GM21381 (cell line): ENCODE measurements around the gene MYLK.

Source experiments
- ATAC-seq: cut with Tn5 transposase; IDR thresholded peaks from one replicate; pipeline ENCODE4 v1.9.1; 2021; ENCODE audit warnings: mild to moderate bottlenecking, moderate library complexity; ENCODE audit not compliant: unreplicated experiment

MYLK gene

DNA sequence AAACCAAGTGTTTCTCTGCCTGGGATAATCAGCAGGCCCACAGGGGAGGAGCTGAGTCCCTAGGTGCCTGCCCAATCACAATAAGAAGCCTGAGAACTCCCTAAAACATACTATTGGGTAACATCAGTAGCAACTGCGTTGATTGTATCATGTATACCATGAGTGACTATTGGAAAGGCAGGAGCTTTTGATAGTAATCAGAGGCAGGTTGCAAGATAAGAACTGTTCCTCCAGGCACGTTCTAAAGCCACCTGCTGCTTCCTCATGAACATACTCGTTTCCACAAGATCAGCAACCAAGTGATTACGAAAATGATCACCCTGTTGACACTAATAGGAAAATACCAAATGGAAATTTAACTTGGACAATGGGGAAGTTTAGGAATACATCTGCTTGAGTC lies 6.7 kb downstream of the MYLK start:
- no peak for ATAC-seq

- no peak for ATAC-seq
Measured at GRCh38 chr3:123876858-123877257, 7.3 kb downstream of the MYLK start.

DNA sequence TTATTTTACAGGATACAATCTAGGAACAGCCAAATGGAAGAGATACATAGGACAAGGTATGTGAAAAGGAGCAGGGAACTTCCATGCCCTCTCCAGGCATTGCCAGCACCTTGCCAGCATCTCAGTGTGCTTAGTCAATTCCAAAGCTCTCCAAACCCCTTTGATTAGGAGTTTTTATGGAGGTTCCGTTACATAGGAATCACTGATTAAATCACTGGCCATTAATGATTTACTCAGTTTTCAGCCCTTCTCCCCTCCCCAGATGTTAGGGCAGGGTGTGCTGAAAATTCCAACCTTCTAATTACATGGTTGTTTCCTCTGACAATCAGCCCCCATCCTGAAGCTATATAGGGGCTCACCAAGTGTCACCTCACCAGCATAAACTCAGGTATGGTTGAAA lies 11.5 kb downstream of the MYLK start:
- no peak for ATAC-seq

DNA sequence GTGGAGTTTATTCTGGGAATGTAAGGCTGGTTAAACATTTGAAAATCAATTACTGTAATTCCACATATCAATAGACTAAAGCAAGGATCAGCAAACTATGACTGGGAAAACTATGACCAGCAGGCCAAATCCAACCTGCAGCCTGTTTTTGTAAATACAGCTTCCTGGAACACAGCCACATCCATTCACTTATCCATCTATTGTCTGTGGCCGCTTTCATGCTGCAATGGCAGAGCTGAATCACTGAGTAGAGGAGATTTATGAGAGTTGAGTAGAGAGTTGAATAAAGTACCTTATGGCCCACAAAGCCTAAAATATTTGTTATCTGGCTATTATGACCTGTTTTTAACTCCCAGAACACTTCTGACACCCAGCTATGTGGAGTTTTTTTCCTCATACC lies 12.2 kb downstream of the MYLK start:
- ATAC-seq: no peak

GRCh38 chr3:123870033-123870432 lies 14.1 kb downstream of the MYLK start:
- ATAC-seq: no peak

- ATAC-seq: no peak
Measured at GRCh38 chr3:123869165-123869564, 15.0 kb downstream of the MYLK start.

GRCh38 chr3:123864706-123865105 lies 19.4 kb downstream of the MYLK start:
- no peak for ATAC-seq

GRCh38 chr3:123862152-123862551 lies 22.0 kb downstream of the MYLK start:
- ATAC-seq: no peak

GRCh38 chr3:123861081-123861836 lies 22.9 kb downstream of the MYLK start:
- ATAC-seq: no peak

DNA sequence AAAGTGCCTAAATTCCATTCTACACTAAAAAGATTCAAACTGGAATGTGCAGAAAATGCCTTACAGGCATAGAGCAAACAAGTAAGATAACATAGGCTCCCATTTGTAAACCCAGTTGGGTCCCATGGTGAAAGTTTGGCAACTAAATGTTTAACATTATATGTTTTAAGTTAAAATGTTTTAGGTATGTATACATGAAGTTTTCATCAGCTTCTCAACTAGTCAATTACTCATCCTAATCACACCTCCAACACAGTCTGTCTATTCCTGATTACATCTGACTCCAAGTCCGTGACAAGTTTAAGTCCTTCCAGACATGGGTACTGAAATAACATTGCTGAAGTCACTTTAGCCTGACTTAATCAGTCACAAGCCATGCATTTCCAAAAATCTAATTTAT lies 25.0 kb downstream of the MYLK start:
- ATAC-seq: no peak

DNA sequence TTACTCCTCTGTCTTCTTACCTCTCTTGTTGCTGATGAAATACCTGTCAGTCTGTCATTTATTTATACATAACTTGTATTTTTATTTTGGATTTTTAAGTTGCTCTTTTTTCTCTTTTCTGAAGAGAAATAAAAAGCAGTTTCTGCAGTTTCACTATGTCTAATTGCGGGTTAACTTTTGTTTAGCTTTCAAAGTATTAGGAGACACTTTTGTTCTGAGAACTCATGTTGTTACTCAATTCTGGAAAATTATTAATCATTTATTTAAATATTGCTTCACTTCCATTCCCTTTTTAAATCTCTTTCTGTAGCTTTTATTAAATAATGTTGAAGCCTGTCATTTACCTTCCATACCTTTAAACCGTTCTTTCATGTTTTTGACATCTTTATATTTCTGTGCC lies 29.2 kb downstream of the MYLK start:
- no peak for ATAC-seq

DNA sequence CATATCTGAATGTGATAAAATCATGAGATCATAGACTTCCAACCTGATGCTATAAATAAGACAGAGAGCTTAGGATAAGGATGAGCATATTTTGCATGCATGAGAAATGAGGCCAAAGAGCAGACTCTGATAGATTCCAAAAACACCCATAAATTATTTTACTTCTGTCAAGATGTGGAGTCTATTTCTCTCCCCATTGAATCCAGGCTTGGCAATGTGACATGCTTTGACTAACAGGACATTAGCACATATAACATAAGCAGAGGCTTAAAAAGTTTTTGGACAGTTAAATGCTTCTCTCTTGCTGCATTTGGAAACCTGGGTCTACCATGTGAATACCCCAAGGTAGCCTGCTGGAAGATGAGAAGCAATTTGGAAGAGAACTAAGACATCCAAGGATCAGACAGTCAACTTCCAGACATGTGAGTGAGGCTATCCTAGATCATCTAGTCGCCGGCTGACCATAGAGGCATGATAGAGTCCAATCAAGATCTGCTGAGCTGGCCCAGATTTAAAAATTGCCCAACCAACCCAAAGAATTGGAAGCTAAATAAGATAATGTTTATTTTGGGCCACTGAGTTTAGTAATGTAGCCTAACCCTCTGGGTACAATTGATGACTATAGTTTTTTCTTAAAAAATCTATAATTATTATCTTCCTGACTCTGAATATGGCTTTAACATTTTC lies 30.3 kb downstream of the MYLK start:
- ATAC-seq: no peak

DNA sequence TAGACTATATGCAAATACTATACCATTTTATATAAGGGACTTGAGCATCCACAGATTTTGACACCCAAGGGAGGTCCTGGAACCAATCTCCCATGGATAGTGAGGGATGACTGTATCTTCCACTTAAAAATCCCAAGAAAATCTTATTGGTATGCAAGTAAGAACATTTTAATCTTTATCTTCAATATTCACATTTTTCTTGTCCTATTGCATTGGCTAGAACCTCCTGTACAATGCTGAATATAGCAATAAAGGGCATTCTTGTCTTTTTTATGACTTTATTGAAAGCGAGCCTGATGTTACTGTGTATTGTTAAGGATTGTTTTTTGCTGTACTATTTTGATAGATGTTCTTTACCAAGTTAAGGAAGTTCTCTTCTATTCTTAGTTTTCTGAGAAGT lies 36.9 kb downstream of the MYLK start:
- no peak for ATAC-seq

DNA sequence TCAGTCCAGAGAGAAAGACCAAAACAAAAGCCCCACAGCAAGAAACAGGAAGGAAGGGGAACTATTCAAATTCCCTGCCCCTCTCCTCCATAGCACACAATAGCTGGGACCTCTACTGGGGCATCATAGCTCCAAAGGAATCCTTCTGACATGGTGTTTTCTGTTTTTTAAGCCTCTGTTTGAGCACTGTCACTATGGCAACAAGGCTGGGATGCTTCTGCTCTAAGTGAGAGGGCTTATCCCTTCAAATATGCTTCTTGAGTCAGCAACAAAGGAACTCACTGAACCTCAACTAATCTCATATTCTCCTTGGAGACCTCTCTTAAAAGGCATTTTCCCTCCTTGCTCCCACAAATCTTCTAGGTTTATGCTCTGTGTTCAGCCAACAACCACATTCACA lies 40.5 kb downstream of the MYLK start:
- ATAC-seq: no peak

GRCh38 chr3:123842711-123843110 lies 41.4 kb downstream of the MYLK start:
- no peak for ATAC-seq

GRCh38 chr3:123841476-123842238 lies 42.5 kb downstream of the MYLK start:
- ATAC-seq: no peak

- ATAC-seq: no peak
Measured at GRCh38 chr3:123840961-123841360, 43.2 kb downstream of the MYLK start.

DNA sequence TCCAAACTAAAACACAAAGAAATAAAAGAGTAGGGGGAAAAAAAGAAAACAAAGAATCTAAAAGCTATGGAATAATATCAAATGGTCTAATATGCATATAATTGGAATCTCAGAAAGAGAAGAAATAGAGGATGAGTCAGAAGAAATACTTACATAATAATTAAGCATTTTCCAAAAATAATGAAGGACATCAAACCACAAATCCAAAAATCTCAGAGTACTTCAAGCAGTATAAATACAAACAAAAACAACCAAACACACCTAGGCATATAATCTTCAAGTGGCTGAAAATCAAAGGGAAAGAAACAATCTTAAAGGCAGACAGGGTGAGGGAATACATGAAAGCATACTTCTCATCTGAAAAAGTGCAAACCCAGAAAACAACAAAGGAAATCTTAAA lies 46.3 kb downstream of the MYLK start:
- ATAC-seq: no peak

DNA sequence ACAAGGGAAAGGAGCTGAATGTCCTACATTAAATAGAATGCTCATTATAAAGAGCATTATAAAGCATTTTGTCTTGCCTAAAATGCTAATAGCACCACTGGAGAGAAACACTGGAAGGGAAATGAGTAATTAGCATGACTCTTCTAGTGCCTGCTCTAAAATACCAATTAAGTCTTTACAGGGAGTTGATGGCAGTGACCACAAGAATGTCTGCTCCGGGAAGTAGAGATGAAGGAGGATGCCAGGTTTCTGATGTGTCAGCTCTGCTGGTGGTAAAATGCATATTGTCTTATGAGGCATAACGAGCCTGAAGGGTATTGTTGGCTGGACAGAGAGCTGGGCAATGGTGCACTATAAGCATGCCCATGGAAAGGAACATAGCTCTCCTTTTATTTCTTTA lies 49.5 kb downstream of the MYLK start:
- ATAC-seq: no peak

GRCh38 chr3:123833398-123833785 lies 50.7 kb downstream of the MYLK start:
- ATAC-seq: no peak

- no peak for ATAC-seq
Measured at GRCh38 chr3:123832692-123833397, 51.3 kb downstream of the MYLK start.
